Prostate gland (tissue), 2 donors: ENCODE data around the gene PLCB1. TPM values are rescaled to one million over a fixed set of nuclear protein-coding genes. Genes with fewer than 3 reads are reported as not detected.
"Not testable (repeated sequence)": the region's sequence is repeated elsewhere in the genome, so short reads cannot be mapped to it uniquely, and the experiment has no call there.

ENCODE experiments used
- DNase-seq: peaks from one replicate; pipeline ENCODE4 v3.0.0-alpha.2; 2019; ENCODE audit warnings: low spot score
- H3K27ac ChIP-seq, 2 donors: fragments of 200-600 bp; sonication (generic); 2 replicates each; pipeline ENCODE4 v1.5.1; 2017 to 2019
- H3K27me3 ChIP-seq: fragments of 200-600 bp; sonication (generic); replicated peaks from 2 replicates; pipeline ENCODE4 v1.5.1; 2019; ENCODE audit not compliant: insufficient read depth
- H3K36me3 ChIP-seq, 2 donors: fragments of 200-600 bp; sonication (generic); 1 replicate in 1 of 2; 2 replicates in 1 of 2; pipeline versions ENCODE4 v1.5.1 to v1.8.1; 2017 to 2019
- H3K4me1 ChIP-seq: fragments of 200-600 bp; sonication (generic); replicated peaks from 2 replicates; pipeline ENCODE4 v1.5.1; 2019
- H3K4me3 ChIP-seq, 2 donors: fragments of 200-600 bp; sonication (generic); 2 replicates each; pipeline ENCODE4 v1.5.1; 2017 to 2019
- H3K9me3 ChIP-seq: fragments of 200-600 bp; sonication (generic); 2 replicates; pipeline ENCODE4 v1.5.1; 2017
- POLR2A ChIP-seq: fragments of 450-650 bp; IDR thresholded peaks from one replicate; pipeline ENCODE4 v1.6.1; 2016; ENCODE audit warnings: antibody characterized with exemption, mild to moderate bottlenecking
- POLR2AphosphoS5 ChIP-seq: sonication (generic); formaldehyde crosslinking; IDR thresholded peaks from one replicate; pipeline ENCODE4 v1.6.1; 2017; ENCODE audit warnings: antibody characterized with exemption
- WGBS: methylation state at CpG from one replicate; pipeline ENCODE4 v1.1.5; 2018; 5-methylcytosine and 5-hydroxymethylcytosine counted together
- intact Hi-C: fragments of 100-400 bp; cut with DNase I; formaldehyde crosslinking; loops from one replicate; pipeline ENCODE4 v1.14.2; 2022
- total RNA-seq, 2 donors: library from RNA; depleted of rRNA; stranded (reverse); fragments of >200 nt; gene quantifications; one replicate each; pipeline ENCODE4 v1.1.0, GENCODE V29; 2016
- TF ChIP-seq, protein P1 (sequence below), 4 experiments: fragments of 200-600 bp in 2 of 4; fragments of 450-650 bp in 2 of 4; sonication (generic) in 2 of 4; IDR thresholded peaks; 1 replicate in 3 of 4; 2 replicates in 1 of 4; pipeline ENCODE4 v1.5.1; 2016 to 2019; ENCODE audit warnings: antibody characterized with exemption in 4 of 4, mild to moderate bottlenecking in 2 of 4, moderate library complexity in 2 of 4

The PLCB1 gene
- total RNA-seq, 2 donors from 2014 or later, result 24.3 to 26.3 TPM

GRCh38 chr20:8583566-8584043, 451.5 kb downstream of the PLCB1 start:
- no peak for TF ChIP-seq POLR2A
- TF ChIP-seq POLR2AphosphoS5, result no peak
- TF ChIP-seq, protein P1, sequence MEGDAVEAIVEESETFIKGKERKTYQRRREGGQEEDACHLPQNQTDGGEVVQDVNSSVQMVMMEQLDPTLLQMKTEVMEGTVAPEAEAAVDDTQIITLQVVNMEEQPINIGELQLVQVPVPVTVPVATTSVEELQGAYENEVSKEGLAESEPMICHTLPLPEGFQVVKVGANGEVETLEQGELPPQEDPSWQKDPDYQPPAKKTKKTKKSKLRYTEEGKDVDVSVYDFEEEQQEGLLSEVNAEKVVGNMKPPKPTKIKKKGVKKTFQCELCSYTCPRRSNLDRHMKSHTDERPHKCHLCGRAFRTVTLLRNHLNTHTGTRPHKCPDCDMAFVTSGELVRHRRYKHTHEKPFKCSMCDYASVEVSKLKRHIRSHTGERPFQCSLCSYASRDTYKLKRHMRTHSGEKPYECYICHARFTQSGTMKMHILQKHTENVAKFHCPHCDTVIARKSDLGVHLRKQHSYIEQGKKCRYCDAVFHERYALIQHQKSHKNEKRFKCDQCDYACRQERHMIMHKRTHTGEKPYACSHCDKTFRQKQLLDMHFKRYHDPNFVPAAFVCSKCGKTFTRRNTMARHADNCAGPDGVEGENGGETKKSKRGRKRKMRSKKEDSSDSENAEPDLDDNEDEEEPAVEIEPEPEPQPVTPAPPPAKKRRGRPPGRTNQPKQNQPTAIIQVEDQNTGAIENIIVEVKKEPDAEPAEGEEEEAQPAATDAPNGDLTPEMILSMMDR (IDR thresholded peaks at IDR 0.05), result no peak
- no peaks in the 10 kb centered on the region for H3K4me1 ChIP-seq
- H3K27me3 ChIP-seq, result no peaks in the 10 kb centered on the region
- no peak for DNase-seq
- 76% methylated on average over 7 of the region's 7 CpGs for WGBS
- no peak overlapping the region for H3K27ac ChIP-seq
- no peak overlapping the region for H3K4me3 ChIP-seq
- intact Hi-C loops, result no loop called here
- H3K36me3 ChIP-seq, result no peaks in the 10 kb centered on the region
- H3K9me3 ChIP-seq, result no peaks in the 10 kb centered on the region

DNA sequence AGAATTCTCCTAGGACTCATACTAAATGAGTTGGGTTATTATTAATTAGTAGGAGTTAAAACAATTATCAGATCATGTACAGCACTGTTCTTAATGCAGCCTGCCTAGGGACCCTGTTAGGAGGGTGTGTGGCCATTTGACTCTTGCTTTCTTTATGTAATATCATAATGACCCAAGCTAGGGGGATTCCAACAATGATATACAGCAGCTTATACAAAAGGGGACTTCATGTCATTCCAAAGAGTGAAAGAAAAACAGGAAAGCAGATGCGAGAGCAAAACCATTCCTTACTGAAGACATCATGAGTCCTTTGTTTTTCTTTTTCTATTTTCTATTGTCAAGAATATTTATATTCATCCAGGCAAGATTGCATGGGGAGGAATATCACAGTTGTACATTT, 455.2 kb downstream of the PLCB1 start:
- H3K36me3 ChIP-seq, result no peaks in the 10 kb centered on the region
- H3K9me3 ChIP-seq, result no peaks in the 10 kb centered on the region
- WGBS, result 72% methylated on average over 1 of the region's 1 CpG
- H3K4me3 ChIP-seq, result no peak overlapping the region
- no peak for DNase-seq
- TF ChIP-seq POLR2A, result no peak
- TF ChIP-seq, protein P1 (IDR thresholded peaks at IDR 0.05), result no peak
- TF ChIP-seq POLR2AphosphoS5, result no peak
- H3K4me1 ChIP-seq, result no peaks in the 10 kb centered on the region
- H3K27me3 ChIP-seq, result no peaks in the 10 kb centered on the region
- intact Hi-C loops, result no loop called here
- H3K27ac ChIP-seq, result no peak overlapping the region

DNA sequence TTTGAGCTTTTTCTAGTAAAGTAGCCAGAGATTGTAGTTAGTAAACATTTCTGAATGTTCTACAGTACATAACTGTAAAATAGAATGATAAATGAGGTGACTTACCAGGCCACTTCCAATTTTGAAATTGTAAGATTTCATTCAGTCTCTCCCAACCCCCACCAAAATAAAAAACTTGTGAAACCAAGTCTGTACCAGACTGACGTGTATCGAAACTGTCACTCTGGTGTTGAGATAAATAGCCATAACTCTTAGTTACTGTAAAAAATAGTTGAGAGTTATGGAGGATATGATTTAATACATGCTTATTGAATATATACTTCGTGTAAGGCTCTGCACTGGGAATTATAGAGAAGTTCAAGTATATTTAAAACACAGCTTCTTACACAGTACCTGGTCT, 455.7 kb downstream of the PLCB1 start:
- Histone ChIP-seq H3K27me3 (no peaks in the 10 kb centered on the region), H3K4me1 (no peaks in the 10 kb centered on the region), H3K36me3 (no peaks in the 10 kb centered on the region), H3K4me3 (no peak overlapping the region), H3K27ac (no peak overlapping the region), H3K9me3 (no peaks in the 10 kb centered on the region)
- DNase-seq, result no peak
- 92% methylated on average over 3 of the region's 3 CpGs for WGBS
- intact Hi-C loops, result no loop called here
- TF ChIP-seq POLR2A (no peak), POLR2AphosphoS5 (no peak)
- TF ChIP-seq, protein P1 (IDR thresholded peaks at IDR 0.05), result no peak

DNA sequence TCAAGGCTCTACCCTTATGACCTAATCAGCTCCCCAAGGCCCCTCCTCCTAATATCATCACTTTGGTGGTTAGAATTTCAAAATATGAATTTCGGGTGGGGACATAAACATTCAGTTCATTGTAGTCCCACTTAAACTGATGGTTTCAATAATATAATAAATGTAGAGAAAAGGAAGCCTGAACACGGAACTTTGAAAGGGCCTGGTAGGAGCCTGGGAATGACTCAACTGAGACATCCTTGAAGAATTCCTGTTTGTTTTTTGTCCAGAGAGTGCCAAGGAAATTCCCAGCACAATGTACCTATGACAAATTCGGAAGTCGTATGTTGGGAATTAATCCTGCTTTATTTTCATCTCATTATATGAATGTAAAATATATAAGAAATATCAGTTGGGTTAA, 457.9 kb downstream of the PLCB1 start:
- 88% methylated on average over 4 of the region's 4 CpGs for WGBS
- no peak for TF ChIP-seq POLR2A
- TF ChIP-seq POLR2AphosphoS5, result no peak
- TF ChIP-seq, protein P1 (IDR thresholded peaks at IDR 0.05), result no peak
- DNase-seq, result no peak

GRCh38 chr20:8600910-8601541, 469.0 kb downstream of the PLCB1 start:
- H3K4me1 ChIP-seq, intact Hi-C loops, H3K36me3 ChIP-seq, H3K27ac ChIP-seq, DNase-seq, H3K9me3 ChIP-seq, H3K4me3 ChIP-seq, H3K27me3 ChIP-seq: not testable (repeated sequence)
- WGBS, result 90% methylated on average over 5 of the region's 18 CpGs

More for the DNA sequence above, 457.9 kb downstream of the PLCB1 start:
- Histone ChIP-seq H3K36me3 (no peaks in the 10 kb centered on the region), H3K27me3 (no peaks in the 10 kb centered on the region), H3K27ac (no peak overlapping the region), H3K4me3 (no peak overlapping the region), H3K4me1 (no peaks in the 10 kb centered on the region), H3K9me3 (no peaks in the 10 kb centered on the region)
- intact Hi-C loops, result no loop called here
